HEK293 (cell line): ENCODE data around the gene CSGALNACT2.
"Not testable (repeated sequence)": the region's sequence is repeated elsewhere in the genome, so short reads cannot be mapped to it uniquely, and the experiment has no call there.

Experiments used
- CTCF ChIA-PET: fragments of 350-600 bp; formaldehyde crosslinking; extraction: SDS; loops from one replicate; lab custom pipeline; 2021; ENCODE audit warnings: antibody characterized with exemption; lab: Yijun Ruan, JAX
- POLR2A ChIA-PET: fragments of 300-600 bp; formaldehyde crosslinking; extraction: SDS; loops from one replicate; lab custom pipeline; 2020; ENCODE audit warnings: antibody characterized with exemption, inconsistent platforms; lab: Yijun Ruan, JAX
- H3K27ac ChIP-seq: fragments of 200-500 bp; sonication (Bioruptor generic); 2 replicates; pipeline ENCODE4 v1.5.1; 2014; ENCODE audit warnings: low read depth, low read length, control low read depth, inconsistent platforms; ENCODE audit errors: extremely low read depth
- H3K36me3 ChIP-seq, 2 experiments: fragments of 200-500 bp in 1 of 2; sonication (Bioruptor generic) in 1 of 2; 1 replicate in 1 of 2; 2 replicates in 1 of 2; pipeline ENCODE4 v1.5.1; 2014 to 2017; ENCODE audit warnings: inconsistent platforms in 2 of 2, low read length in 2 of 2; ENCODE audit not compliant: control insufficient read depth in 2 of 2, insufficient read depth in 1 of 2
- H3K4me1 ChIP-seq: fragments of 200-500 bp; sonication (Bioruptor generic); 2 replicates; pipeline ENCODE4 v1.5.1; 2014; ENCODE audit warnings: mild to moderate bottlenecking, low read length, inconsistent platforms; ENCODE audit not compliant: control insufficient read depth, insufficient read depth
- H3K4me3 ChIP-seq: 2 replicates; pipeline ENCODE4 v1.5.1; 2011; ENCODE audit warnings: low read depth, mild to moderate bottlenecking, control low read depth, low read length, moderate library complexity
- H3K9me3 ChIP-seq: fragments of 200-500 bp; sonication (Bioruptor generic); 2 replicates; pipeline ENCODE4 v1.5.1; 2014; ENCODE audit warnings: low read depth, low read length, inconsistent platforms; ENCODE audit not compliant: control insufficient read depth, insufficient read depth
- GLIS1 ChIP-seq: fragments of 450-650 bp; formaldehyde crosslinking; IDR thresholded peaks from 2 replicates; pipeline ENCODE4 v1.5.1; 2016; ENCODE audit warnings: missing biosample characterization, missing genetic modification characterization
- GLIS2 ChIP-seq: fragments of 450-650 bp; formaldehyde crosslinking; IDR thresholded peaks from 2 replicates; pipeline ENCODE4 v1.5.1; 2016; ENCODE audit warnings: missing biosample characterization, missing genetic modification characterization
- HOXA7 ChIP-seq: sonication (generic); formaldehyde crosslinking; IDR thresholded peaks from 2 replicates; pipeline ENCODE4 v1.8.1; 2022; ENCODE audit warnings: missing genetic modification reagents, borderline replicate concordance
- KLF8 ChIP-seq: fragments of 450-650 bp; formaldehyde crosslinking; IDR thresholded peaks from 2 replicates; pipeline ENCODE4 v1.5.1; 2016; ENCODE audit warnings: missing biosample characterization, missing genetic modification characterization
- RBAK ChIP-seq: fragments of 450-650 bp; formaldehyde crosslinking; IDR thresholded peaks from 2 replicates; pipeline ENCODE4 v1.5.1; 2016; ENCODE audit warnings: missing biosample characterization, missing genetic modification characterization
- SCRT2 ChIP-seq: fragments of 450-650 bp; formaldehyde crosslinking; IDR thresholded peaks from 2 replicates; pipeline ENCODE4 v1.5.1; 2016; ENCODE audit warnings: missing biosample characterization, missing genetic modification characterization
- ZBTB17 ChIP-seq: fragments of 450-650 bp; formaldehyde crosslinking; IDR thresholded peaks from 2 replicates; pipeline ENCODE4 v1.5.1; 2016; ENCODE audit warnings: missing biosample characterization, missing genetic modification characterization
- ZBTB21 ChIP-seq: fragments of 450-650 bp; formaldehyde crosslinking; IDR thresholded peaks from 2 replicates; pipeline ENCODE4 v1.5.1; 2017; ENCODE audit warnings: missing biosample characterization, missing genetic modification characterization
- ZIC2 ChIP-seq: fragments of 450-650 bp; formaldehyde crosslinking; IDR thresholded peaks from 2 replicates; pipeline ENCODE4 v1.5.1; 2016; ENCODE audit warnings: missing biosample characterization, missing genetic modification characterization
- ZNF223 ChIP-seq: fragments of 450-650 bp; formaldehyde crosslinking; IDR thresholded peaks from 2 replicates; pipeline ENCODE4 v1.5.1; 2016; ENCODE audit warnings: missing biosample characterization, missing genetic modification characterization
- ZNF302 ChIP-seq: fragments of 450-650 bp; formaldehyde crosslinking; IDR thresholded peaks from 2 replicates; pipeline ENCODE4 v1.5.1; 2016; ENCODE audit warnings: missing biosample characterization, missing genetic modification characterization, low read depth
- ZNF366 ChIP-seq: fragments of 450-650 bp; formaldehyde crosslinking; conservative IDR thresholded peaks from 2 replicates; pipeline ENCODE4 v1.5.1; 2016; ENCODE audit warnings: missing biosample characterization, missing genetic modification characterization
- ZNF404 ChIP-seq: fragments of 450-650 bp; formaldehyde crosslinking; IDR thresholded peaks from 2 replicates; pipeline ENCODE4 v1.5.1; 2017; ENCODE audit warnings: missing biosample characterization, missing genetic modification characterization
- ZNF555 ChIP-seq: fragments of 450-650 bp; formaldehyde crosslinking; conservative IDR thresholded peaks from 2 replicates; pipeline ENCODE4 v1.5.1; 2017; ENCODE audit warnings: missing biosample characterization, mild to moderate bottlenecking, missing genetic modification characterization, inconsistent platforms
- ZNF677 ChIP-seq: fragments of 450-650 bp; IDR thresholded peaks from 2 replicates; pipeline ENCODE4 v1.5.0; 2018; ENCODE audit warnings: missing biosample characterization, mild to moderate bottlenecking, missing genetic modification characterization, moderate library complexity
- ZNF701 ChIP-seq: fragments of 450-650 bp; formaldehyde crosslinking; IDR thresholded peaks from 2 replicates; pipeline ENCODE4 v1.5.1; 2016; ENCODE audit warnings: missing biosample characterization, missing genetic modification characterization
- ZNF777 ChIP-seq: fragments of 450-650 bp; formaldehyde crosslinking; IDR thresholded peaks from 2 replicates; pipeline ENCODE4 v1.5.1; 2017; ENCODE audit warnings: missing biosample characterization, missing genetic modification characterization, borderline replicate concordance
- TF ChIP-seq, protein P1 (sequence below): fragments of 450-650 bp; formaldehyde crosslinking; IDR thresholded peaks from 2 replicates; pipeline ENCODE4 v1.5.1; 2016; ENCODE audit warnings: missing biosample characterization, missing genetic modification characterization
- TF ChIP-seq, protein P2 (sequence below): fragments of 450-650 bp; formaldehyde crosslinking; IDR thresholded peaks from 2 replicates; pipeline ENCODE4 v1.5.1; 2016; ENCODE audit warnings: missing biosample characterization, missing genetic modification characterization
- TF ChIP-seq, protein P3 (sequence below): fragments of 450-650 bp; formaldehyde crosslinking; IDR thresholded peaks from 2 replicates; pipeline ENCODE4 v1.5.1; 2016; ENCODE audit warnings: missing biosample characterization, missing genetic modification characterization
- TF ChIP-seq, protein P4 (sequence below): fragments of 450-650 bp; IDR thresholded peaks from 2 replicates; pipeline ENCODE4 v1.5.1; 2018; ENCODE audit warnings: missing biosample characterization, mild to moderate bottlenecking, missing genetic modification characterization
- TF ChIP-seq, protein P5 (sequence below): fragments of 450-650 bp; formaldehyde crosslinking; IDR thresholded peaks from 2 replicates; pipeline ENCODE4 v1.5.1; 2016; ENCODE audit warnings: missing biosample characterization, missing genetic modification characterization

CSGALNACT2 gene

DNA sequence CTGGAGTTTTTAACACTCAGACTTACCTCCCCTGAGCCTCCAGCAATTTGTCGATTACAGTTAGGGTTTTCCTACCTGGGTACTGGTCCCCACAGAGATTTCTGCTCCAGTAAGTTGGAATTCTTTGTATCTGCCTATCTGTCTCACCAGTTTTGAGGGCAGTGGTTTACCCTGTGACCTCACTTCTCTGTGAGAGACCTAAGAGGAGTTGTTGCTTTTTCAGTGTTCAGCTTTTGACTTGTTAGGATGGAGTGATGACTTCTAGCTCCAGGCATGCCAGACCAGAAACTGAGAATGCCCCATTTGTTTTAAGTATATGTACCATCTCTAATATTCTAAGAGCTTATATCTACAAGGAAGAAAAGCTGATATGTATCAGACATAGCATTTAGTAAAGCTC, 42.9 kb downstream of the CSGALNACT2 start:
- Histone ChIP-seq H3K36me3 (peaks cover 13 to 53% of the 10 kb centered on the region in 2 experiments), H3K9me3 (no peaks in the 10 kb centered on the region), H3K4me1 (no peaks in the 10 kb centered on the region), H3K27ac (no peak overlapping the region), H3K4me3 (no peak overlapping the region)
- POLR2A ChIA-PET = no interaction called here
- TF ChIP-seq GLIS2 (no peak), ZNF677 (no peak), ZNF223 (no peak), SCRT2 (tag by site-specific recombination) (no peak), KLF8 (tag by site-specific recombination) (no peak), ZNF555 (tag by site-specific recombination) (no peak), RBAK (no peak), ZNF777 (tag by site-specific recombination) (no peak), ZNF701 (tag by site-specific recombination) (no peak), ZBTB17 (no peak), ZIC2 (tag by site-specific recombination) (no peak), ZBTB21 (tag by site-specific recombination) (no peak), GLIS1 (tag by site-specific recombination) (no peak), ZNF404 (tag by site-specific recombination) (no peak)
- TF ChIP-seq, protein P1, sequence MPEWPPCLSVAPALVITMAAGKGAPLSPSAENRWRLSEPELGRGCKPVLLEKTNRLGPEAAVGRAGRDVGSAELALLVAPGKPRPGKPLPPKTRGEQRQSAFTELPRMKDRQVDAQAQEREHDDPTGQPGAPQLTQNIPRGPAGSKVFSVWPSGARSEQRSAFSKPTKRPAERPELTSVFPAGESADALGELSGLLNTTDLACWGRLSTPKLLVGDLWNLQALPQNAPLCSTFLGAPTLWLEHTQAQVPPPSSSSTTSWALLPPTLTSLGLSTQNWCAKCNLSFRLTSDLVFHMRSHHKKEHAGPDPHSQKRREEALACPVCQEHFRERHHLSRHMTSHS (tag by site-specific recombination) = no peak
- TF ChIP-seq, protein P2, sequence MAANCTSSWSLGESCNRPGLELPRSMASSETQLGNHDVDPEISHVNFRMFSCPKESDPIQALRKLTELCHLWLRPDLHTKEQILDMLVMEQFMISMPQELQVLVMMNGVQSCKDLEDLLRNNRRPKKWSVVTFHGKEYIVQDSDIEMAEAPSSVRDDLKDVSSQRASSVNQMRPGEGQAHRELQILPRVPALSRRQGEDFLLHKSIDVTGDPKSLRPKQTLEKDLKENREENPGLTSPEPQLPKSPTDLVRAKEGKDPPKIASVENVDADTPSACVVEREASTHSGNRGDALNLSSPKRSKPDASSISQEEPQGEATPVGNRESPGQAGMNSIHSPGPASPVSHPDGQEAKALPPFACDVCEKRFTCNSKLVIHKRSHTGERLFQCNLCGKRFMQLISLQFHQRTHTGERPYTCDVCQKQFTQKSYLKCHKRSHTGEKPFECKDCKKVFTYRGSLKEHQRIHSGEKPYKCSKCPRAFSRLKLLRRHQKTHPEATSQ (tag by site-specific recombination) = no peak
- TF ChIP-seq, protein P3, sequence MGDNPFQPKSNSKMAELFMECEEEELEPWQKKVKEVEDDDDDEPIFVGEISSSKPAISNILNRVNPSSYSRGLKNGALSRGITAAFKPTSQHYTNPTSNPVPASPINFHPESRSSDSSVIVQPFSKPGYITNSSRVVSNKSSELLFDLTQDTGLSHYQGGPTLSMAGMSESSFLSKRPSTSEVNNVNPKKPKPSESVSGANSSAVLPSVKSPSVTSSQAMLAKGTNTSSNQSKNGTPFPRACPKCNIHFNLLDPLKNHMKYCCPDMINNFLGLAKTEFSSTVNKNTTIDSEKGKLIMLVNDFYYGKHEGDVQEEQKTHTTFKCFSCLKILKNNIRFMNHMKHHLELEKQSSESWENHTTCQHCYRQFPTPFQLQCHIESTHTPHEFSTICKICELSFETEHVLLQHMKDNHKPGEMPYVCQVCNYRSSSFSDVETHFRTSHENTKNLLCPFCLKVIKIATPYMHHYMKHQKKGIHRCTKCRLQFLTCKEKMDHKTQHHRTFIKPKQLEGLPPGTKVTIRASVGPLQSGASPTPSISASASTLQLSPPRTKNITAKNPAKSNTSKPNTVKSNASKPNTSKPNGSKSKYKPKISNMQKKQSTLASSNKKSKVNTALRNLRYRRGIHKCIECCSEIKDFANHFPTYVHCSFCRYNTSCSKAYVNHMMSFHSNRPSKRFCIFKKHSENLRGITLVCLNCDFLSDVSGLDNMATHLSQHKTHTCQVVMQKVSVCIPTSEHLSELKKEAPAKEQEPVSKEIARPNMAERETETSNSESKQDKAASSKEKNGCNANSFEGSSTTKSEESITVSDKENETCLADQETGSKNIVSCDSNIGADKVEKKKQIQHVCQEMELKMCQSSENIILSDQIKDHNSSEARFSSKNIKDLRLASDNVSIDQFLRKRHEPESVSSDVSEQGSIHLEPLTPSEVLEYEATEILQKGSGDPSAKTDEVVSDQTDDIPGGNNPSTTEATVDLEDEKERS = no peak
- TF ChIP-seq, all 188 proteins: peak for 0
- CTCF ChIA-PET = interaction anchor here (0.7 to 1.2 kb wide), 3 partner anchors 9 to 16 kb away, joined by 3 to 4 read pairs (median 3); no protein-coding TSS in a partner anchor

DNA sequence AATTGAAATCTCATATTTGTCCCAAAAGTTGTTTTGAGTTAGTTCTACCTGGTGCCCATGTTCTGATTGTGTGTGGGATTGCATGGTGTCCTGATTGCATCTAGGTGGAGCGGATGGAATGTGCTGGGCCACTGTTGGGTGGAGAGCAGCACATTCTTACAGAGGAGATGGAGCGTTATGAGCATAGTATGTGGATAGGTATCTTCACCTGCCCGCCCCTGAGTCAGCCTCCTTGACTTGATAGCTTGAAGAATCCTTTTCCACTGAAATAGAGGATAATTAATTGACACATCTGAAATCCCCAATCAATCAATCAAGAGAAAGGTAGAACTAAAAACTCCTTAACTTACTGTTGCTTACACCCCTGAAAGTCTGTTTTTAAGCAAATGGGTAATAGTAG, 45.5 kb downstream of the CSGALNACT2 start:
- CTCF ChIA-PET, POLR2A ChIA-PET: not testable (repeated sequence)

DNA sequence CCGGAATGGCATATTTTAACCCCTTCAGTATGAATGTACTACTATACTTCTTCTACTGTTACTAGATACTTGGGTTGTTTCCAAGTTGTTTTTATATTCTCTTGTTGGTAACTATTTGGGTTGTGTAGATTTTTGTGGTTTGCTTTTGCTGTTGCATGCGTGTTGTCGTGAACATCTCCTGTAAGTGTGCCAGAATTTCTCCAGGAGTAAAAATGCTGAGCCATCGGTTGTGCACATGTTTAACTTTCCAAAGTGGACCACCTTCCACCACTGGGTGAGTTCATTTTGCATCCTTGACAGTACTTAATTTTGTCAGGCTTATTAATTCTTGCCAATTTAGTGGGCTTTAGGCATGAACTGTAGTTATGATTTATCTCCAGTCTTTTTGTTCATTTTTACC, 47.9 kb downstream of the CSGALNACT2 start:
- Histone ChIP-seq H3K4me3 (no peak overlapping the region), H3K4me1 (no peaks in the 10 kb centered on the region), H3K9me3 (no peaks in the 10 kb centered on the region), H3K27ac (no peak overlapping the region), H3K36me3 (peaks cover 0 to 35% of the 10 kb centered on the region in 2 experiments; a peak in 2 of 3 replicates)
- CTCF ChIA-PET = no interaction called here
- POLR2A ChIA-PET = no interaction called here
- TF ChIP-seq, protein P4, sequence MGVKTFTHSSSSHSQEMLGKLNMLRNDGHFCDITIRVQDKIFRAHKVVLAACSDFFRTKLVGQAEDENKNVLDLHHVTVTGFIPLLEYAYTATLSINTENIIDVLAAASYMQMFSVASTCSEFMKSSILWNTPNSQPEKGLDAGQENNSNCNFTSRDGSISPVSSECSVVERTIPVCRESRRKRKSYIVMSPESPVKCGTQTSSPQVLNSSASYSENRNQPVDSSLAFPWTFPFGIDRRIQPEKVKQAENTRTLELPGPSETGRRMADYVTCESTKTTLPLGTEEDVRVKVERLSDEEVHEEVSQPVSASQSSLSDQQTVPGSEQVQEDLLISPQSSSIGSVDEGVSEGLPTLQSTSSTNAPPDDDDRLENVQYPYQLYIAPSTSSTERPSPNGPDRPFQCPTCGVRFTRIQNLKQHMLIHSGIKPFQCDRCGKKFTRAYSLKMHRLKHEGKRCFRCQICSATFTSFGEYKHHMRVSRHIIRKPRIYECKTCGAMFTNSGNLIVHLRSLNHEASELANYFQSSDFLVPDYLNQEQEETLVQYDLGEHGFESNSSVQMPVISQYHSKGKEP = no peak
- TF ChIP-seq ZNF302 (tag by site-specific recombination) = no peak
- TF ChIP-seq HOXA7 (CRISPR knock-in tag) = no peak
- no peak for TF ChIP-seq ZNF366 (tag by site-specific recombination)
- TF ChIP-seq, protein P5, sequence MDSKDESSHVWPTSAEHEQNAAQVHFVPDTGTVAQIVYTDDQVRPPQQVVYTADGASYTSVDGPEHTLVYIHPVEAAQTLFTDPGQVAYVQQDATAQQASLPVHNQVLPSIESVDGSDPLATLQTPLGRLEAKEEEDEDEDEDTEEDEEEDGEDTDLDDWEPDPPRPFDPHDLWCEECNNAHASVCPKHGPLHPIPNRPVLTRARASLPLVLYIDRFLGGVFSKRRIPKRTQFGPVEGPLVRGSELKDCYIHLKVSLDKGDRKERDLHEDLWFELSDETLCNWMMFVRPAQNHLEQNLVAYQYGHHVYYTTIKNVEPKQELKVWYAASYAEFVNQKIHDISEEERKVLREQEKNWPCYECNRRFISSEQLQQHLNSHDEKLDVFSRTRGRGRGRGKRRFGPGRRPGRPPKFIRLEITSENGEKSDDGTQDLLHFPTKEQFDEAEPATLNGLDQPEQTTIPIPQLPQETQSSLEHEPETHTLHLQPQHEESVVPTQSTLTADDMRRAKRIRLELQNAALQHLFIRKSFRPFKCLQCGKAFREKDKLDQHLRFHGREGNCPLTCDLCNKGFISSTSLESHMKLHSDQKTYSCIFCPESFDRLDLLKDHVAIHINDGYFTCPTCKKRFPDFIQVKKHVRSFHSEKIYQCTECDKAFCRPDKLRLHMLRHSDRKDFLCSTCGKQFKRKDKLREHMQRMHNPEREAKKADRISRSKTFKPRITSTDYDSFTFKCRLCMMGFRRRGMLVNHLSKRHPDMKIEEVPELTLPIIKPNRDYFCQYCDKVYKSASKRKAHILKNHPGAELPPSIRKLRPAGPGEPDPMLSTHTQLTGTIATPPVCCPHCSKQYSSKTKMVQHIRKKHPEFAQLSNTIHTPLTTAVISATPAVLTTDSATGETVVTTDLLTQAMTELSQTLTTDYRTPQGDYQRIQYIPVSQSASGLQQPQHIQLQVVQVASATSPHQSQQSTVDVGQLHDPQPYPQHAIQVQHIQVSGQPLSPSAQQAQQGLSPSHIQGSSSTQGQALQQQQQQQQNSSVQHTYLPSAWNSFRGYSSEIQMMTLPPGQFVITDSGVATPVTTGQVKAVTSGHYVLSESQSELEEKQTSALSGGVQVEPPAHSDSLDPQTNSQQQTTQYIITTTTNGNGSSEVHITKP = no peak

More for the DNA sequence above, 45.5 kb downstream of the CSGALNACT2 start:
- H3K27ac ChIP-seq, H3K4me3 ChIP-seq, H3K4me1 ChIP-seq, H3K9me3 ChIP-seq: not testable (repeated sequence)
- H3K36me3 ChIP-seq = peaks cover 0 to 52% of the 10 kb centered on the region in 2 experiments; a peak in 2 of 3 replicates
